Endothelial cell of umbilical vein (primary cell): Measurements from ENCODE around the gene PLLP. TPM values are rescaled to one million over a fixed set of nuclear protein-coding genes. Genes with fewer than 3 reads are reported as not detected.

ENCODE experiments used
- BruUV-seq: library from RNA; stranded (reverse); fragments of 400-500 nt; replicated peaks from 2 replicates; lab custom pipeline; 2021; lab: Mats Ljungman, UMichigan
- CTCF ChIA-PET: fragments of 300-600, 350-600 bp; sonication (Branson Sonifier 250); formaldehyde crosslinking; loops from one replicate; lab custom pipeline; 2021; ENCODE audit warnings: antibody characterized with exemption, inconsistent platforms; lab: Charles Lee
- POLR2A ChIA-PET: fragments of 300-600, 350-600 bp; sonication (Branson Sonifier 250); formaldehyde crosslinking; loops from one replicate; lab custom pipeline; 2021; ENCODE audit warnings: antibody characterized with exemption, inconsistent platforms; lab: Charles Lee
- DNase-seq: peaks from one replicate; pipeline ENCODE4 v3.0.0-alpha.2; 2011; ENCODE audit warnings: low read depth, low spot score
- FAIRE-seq: peaks from 2 replicates; lab custom pipeline; 2011; peaks lifted over from hg19 to GRCh38; lab: Jason Lieb, UNC
- H2AFZ ChIP-seq: 2 replicates; pipeline ENCODE4 v1.6.0; 2012; ENCODE audit warnings: low read depth, low read length, control low read depth, inconsistent platforms
- H3K27ac ChIP-seq: 2 replicates; pipeline ENCODE4 v1.5.1; 2011; ENCODE audit warnings: low read depth, mild to moderate bottlenecking, control low read depth, low read length, moderate library complexity; ENCODE audit not compliant: insufficient read depth
- H3K27me3 ChIP-seq, 2 experiments: 2 replicates each; pipeline versions ENCODE4 v1.6.0 to v1.6.1; 2011; ENCODE audit warnings: low read length in 2 of 2, mixed read lengths in 1 of 2; ENCODE audit not compliant: control insufficient read depth in 2 of 2, insufficient read depth in 2 of 2
- H3K36me3 ChIP-seq, 2 experiments: 2 replicates in 1 of 2; 3 replicates in 1 of 2; pipeline ENCODE4 v1.5.1; 2011; ENCODE audit warnings: low read length in 2 of 2, mild to moderate bottlenecking in 1 of 2, moderate library complexity in 1 of 2; ENCODE audit not compliant: control insufficient read depth in 2 of 2, insufficient read depth in 2 of 2; ENCODE audit errors: extremely low read depth in 1 of 2
- H3K4me1 ChIP-seq: 3 replicates; pipeline ENCODE4 v1.5.1; 2011; ENCODE audit warnings: mild to moderate bottlenecking, low read length; ENCODE audit not compliant: control insufficient read depth, insufficient read depth; ENCODE audit errors: extremely low read depth
- H3K4me2 ChIP-seq: 2 replicates; pipeline ENCODE4 v1.6.1; 2011; ENCODE audit warnings: low read length, control low read depth, mixed read lengths; ENCODE audit not compliant: insufficient read depth
- H3K4me3 ChIP-seq, 3 experiments: fragments of 200-600 bp in 1 of 3; sonication (generic), shearing (Covaris generic) in 1 of 3; replicated peaks in 1 of 3; 2 replicates each; pipeline ENCODE4 v1.5.1; 2011 to 2016; ENCODE audit warnings: control low read depth in 3 of 3, low read length in 3 of 3, mild to moderate bottlenecking in 2 of 3, inconsistent platforms in 1 of 3, low read depth in 1 of 3, moderate library complexity in 1 of 3; ENCODE audit not compliant: insufficient read depth in 1 of 3
- H3K79me2 ChIP-seq: 2 replicates; pipeline ENCODE4 v1.6.0; 2012; ENCODE audit warnings: low read length, inconsistent platforms; ENCODE audit not compliant: control insufficient read depth, insufficient read depth
- H3K9ac ChIP-seq: replicated peaks from 2 replicates; pipeline ENCODE3; 2011; ENCODE audit warnings: low read length, control low read depth; ENCODE audit not compliant: insufficient read depth; ENCODE audit errors: extremely low read depth
- H3K9me1 ChIP-seq: replicated peaks from 3 replicates; pipeline ENCODE4 v1.6.0; 2011; ENCODE audit warnings: mild to moderate bottlenecking, low read length; ENCODE audit not compliant: control insufficient read depth, insufficient read depth; ENCODE audit errors: extremely low read depth
- H3K9me3 ChIP-seq: replicated peaks from 2 replicates; pipeline ENCODE4 v1.5.1; 2012; ENCODE audit warnings: low read length, inconsistent platforms; ENCODE audit not compliant: control insufficient read depth, insufficient read depth
- H4K20me1 ChIP-seq: replicated peaks from 2 replicates; pipeline ENCODE3; 2011; ENCODE audit warnings: mild to moderate bottlenecking, low read length; ENCODE audit not compliant: control insufficient read depth, insufficient read depth; ENCODE audit errors: extremely low read depth
- CTCF ChIP-seq, 2 donors: IDR thresholded peaks; 1 replicate in 1 of 2; 2 replicates in 1 of 2; pipeline ENCODE4 v1.5.1; 2011; ENCODE audit warnings: low read length in 2 of 2, mild to moderate bottlenecking in 2 of 2, moderate library complexity in 2 of 2, control low read depth in 1 of 2, inconsistent platforms in 1 of 2, low read depth in 1 of 2; ENCODE audit not compliant: insufficient read depth in 1 of 2; ENCODE audit errors: extremely low read depth in 1 of 2
- EZH2 ChIP-seq: IDR thresholded peaks from 2 replicates; pipeline ENCODE4 v1.6.1; 2012; ENCODE audit warnings: borderline replicate concordance, low read depth, mild to moderate bottlenecking, moderate library complexity, low read length, inconsistent platforms; ENCODE audit not compliant: severe bottlenecking
- FOS ChIP-seq: IDR thresholded peaks from 2 replicates; pipeline ENCODE4 v1.6.1; 2011; ENCODE audit warnings: mild to moderate bottlenecking, low read length, moderate library complexity, borderline replicate concordance; ENCODE audit not compliant: insufficient read depth
- GATA2 ChIP-seq: IDR thresholded peaks from 2 replicates; pipeline ENCODE4 v1.7.0; 2011; ENCODE audit warnings: low read depth, mild to moderate bottlenecking, moderate library complexity, mixed read lengths, low read length; ENCODE audit not compliant: insufficient read length, insufficient read depth
- JUN ChIP-seq: IDR thresholded peaks from 2 replicates; pipeline ENCODE4 v1.6.1; 2011; ENCODE audit warnings: borderline replicate concordance, low read depth; ENCODE audit not compliant: insufficient read length, insufficient read depth
- MAX ChIP-seq: IDR thresholded peaks from 2 replicates; pipeline ENCODE4 v1.6.1; 2011; ENCODE audit not compliant: insufficient read depth, insufficient read length
- MYC ChIP-seq: IDR thresholded peaks from one replicate; pipeline ENCODE4 v1.6.1; 2011; ENCODE audit warnings: mild to moderate bottlenecking, low read depth, low read length
- POLR2A ChIP-seq: IDR thresholded peaks from 2 replicates; pipeline ENCODE4 v1.6.1; 2012; ENCODE audit warnings: low read depth, mild to moderate bottlenecking, control low read depth, low read length
- POLR2AphosphoS5 ChIP-seq: IDR thresholded peaks from 2 replicates; pipeline ENCODE4 v1.6.1; 2012; ENCODE audit warnings: low read depth, mild to moderate bottlenecking, control low read depth, low read length, moderate library complexity; ENCODE audit not compliant: insufficient read depth
- dilution Hi-C: fragments of 300-500 bp; cut with MboI; formaldehyde crosslinking; loops from one replicate; pipeline ENCODE4 v1.15.0; 2019; ENCODE audit warnings: low sequenced_read_pairs; ENCODE audit not compliant: extremely low pct_ligation_motif_present
- intact Hi-C: fragments of 100-400 bp; cut with micrococcal nuclease; formaldehyde crosslinking; loops from one replicate; pipeline ENCODE4 v1.10.0; 2022
- polyA plus RNA-seq, 4 experiments: library from polyadenylated mRNA; depleted of rRNA in 3 of 4; stranded (reverse) in 3 of 4; unstranded in 1 of 4; fragments of >200 nt; gene quantifications; 2 replicates each; pipeline versions ENCODE4 v1.2.1 to v1.2.3, GENCODE V29; 2011 to 2012; ENCODE audit warnings: missing spikeins in 1 of 4
- total RNA-seq: library from RNA; stranded (reverse); gene quantifications from 2 replicates; pipeline ENCODE4 v1.2.3, GENCODE V29; 2021

PLLP gene
- total and polyA plus RNA-seq, 2 donors (not counting 3 experiments of a cell fraction or from before 2014, with no cell fraction given): 4.4 to 14.4 TPM

GRCh38 chr16:57235128-57236021 is 49.1 kb downstream of the PLLP start:
- BruUV-seq: no TSS peak
- no peaks in the 10 kb centered on the region for H3K9me1 ChIP-seq

GRCh38 chr16:57234707-57235092 is 49.8 kb downstream of the PLLP start:
- FAIRE-seq: no peak
- H3K4me1 ChIP-seq: no peaks in the 10 kb centered on the region
- H3K79me2 ChIP-seq: no peaks in the 10 kb centered on the region
- no peak overlapping the region for H2AFZ ChIP-seq
- H3K9me3 ChIP-seq: no peaks in the 10 kb centered on the region
- H3K27me3 ChIP-seq: no peaks in the 10 kb centered on the region
- H3K4me3 ChIP-seq: no peak overlapping the region
- H3K36me3 ChIP-seq: peaks cover 21 to 38% of the 10 kb centered on the region in 2 experiments
- no peaks in the 10 kb centered on the region for H4K20me1 ChIP-seq
- no peak overlapping the region for H3K27ac ChIP-seq
- no TSS peak for BruUV-seq
- no peaks in the 10 kb centered on the region for H3K9me1 ChIP-seq
- DNase-seq: no peak
- no peak overlapping the region for H3K9ac ChIP-seq
- intact Hi-C loops: no loop called here
- ChIA-PET POLR2A (no interaction called here), CTCF (interaction anchor here (1.3 to 1.6 kb wide), 2 partner anchors 16 to 56 kb away, joined by 3 to 4 read pairs; no protein-coding TSS in a partner anchor)
- dilution Hi-C loops: no loop called here
- H3K4me2 ChIP-seq: no peak overlapping the region
- TF ChIP-seq EZH2 (no peak), MAX (no peak), POLR2AphosphoS5 (no peak), MYC (no peak), CTCF (IDR thresholded peaks at IDR 0.05; ENCODE audit: extremely low read depth in 1 of 2, insufficient read depth in 1 of 2, low read depth in 1 of 2, low read length in 2 of 2) (no peak), FOS (no peak), JUN (no peak), POLR2A (no peak), GATA2 (no peak)

More at GRCh38 chr16:57235128-57236021, 49.1 kb downstream of the PLLP start:
- dilution Hi-C loops: no loop called here
- Histone ChIP-seq H3K9ac (no peak overlapping the region), H3K36me3 (peaks cover 18 to 43% of the 10 kb centered on the region in 2 experiments), H3K4me3 (no peak overlapping the region), H3K27ac (no peak overlapping the region), H3K79me2 (no peaks in the 10 kb centered on the region), H3K4me1 (no peaks in the 10 kb centered on the region), H3K9me3 (no peaks in the 10 kb centered on the region), H3K4me2 (no peak overlapping the region), H3K27me3 (no peaks in the 10 kb centered on the region), H4K20me1 (no peaks in the 10 kb centered on the region), H2AFZ (no peak overlapping the region)
- ChIA-PET POLR2A (no interaction called here), CTCF (interaction anchor here (1.0 to 1.6 kb wide), 6 partner anchors 10 to 65 kb away, joined by 3 to 4 read pairs (median 4); partner anchors contain the start of gene ARL2BP)
- intact Hi-C loops: no loop called here
- TF ChIP-seq GATA2 (no peak), FOS (peak; percentile 11)
- no peak for FAIRE-seq
- peak; percentile 6 for DNase-seq
